Peyer's patch (tissue), 4 donors: ENCODE results near the gene DCDC2.

Experiments used
- POLR2A ChIP-seq, 2 donors: fragments of 450-650 bp; IDR thresholded peaks; one replicate each; pipeline ENCODE4 v1.5.1; 2017; ENCODE audit warnings: antibody characterized with exemption in 2 of 2, mild to moderate bottlenecking in 2 of 2, moderate library complexity in 2 of 2
- TF ChIP-seq, protein P1 (sequence below), 6 experiments: fragments of 450-650 bp in 4 of 6; fragments of 200-600 bp in 2 of 6; sonication (generic) in 1 of 6; IDR thresholded peaks; one replicate each; pipeline ENCODE4 v1.5.1; 2017 to 2019; ENCODE audit warnings: antibody characterized with exemption in 6 of 6, mild to moderate bottlenecking in 3 of 6, moderate library complexity in 1 of 6

DNA sequence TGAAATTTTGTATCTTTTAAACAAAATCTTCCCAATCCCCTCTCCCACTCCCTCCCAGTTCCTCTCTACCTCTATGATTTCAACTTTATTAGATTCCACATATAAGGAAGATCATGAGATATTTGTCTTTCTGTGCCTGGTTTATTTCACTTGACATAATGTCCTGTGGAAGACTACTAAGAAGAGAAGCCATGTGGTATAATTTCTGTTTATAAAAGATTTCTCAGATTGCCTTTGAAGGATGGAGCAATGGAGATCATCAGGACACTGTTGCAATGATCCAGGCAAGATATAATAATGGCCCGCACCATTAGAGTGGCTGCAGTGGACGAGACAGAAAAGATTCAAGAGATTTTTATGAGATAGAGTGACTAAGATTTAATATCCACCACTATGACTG lies 218.8 kb downstream of the DCDC2 start:
- TF ChIP-seq, protein P1, sequence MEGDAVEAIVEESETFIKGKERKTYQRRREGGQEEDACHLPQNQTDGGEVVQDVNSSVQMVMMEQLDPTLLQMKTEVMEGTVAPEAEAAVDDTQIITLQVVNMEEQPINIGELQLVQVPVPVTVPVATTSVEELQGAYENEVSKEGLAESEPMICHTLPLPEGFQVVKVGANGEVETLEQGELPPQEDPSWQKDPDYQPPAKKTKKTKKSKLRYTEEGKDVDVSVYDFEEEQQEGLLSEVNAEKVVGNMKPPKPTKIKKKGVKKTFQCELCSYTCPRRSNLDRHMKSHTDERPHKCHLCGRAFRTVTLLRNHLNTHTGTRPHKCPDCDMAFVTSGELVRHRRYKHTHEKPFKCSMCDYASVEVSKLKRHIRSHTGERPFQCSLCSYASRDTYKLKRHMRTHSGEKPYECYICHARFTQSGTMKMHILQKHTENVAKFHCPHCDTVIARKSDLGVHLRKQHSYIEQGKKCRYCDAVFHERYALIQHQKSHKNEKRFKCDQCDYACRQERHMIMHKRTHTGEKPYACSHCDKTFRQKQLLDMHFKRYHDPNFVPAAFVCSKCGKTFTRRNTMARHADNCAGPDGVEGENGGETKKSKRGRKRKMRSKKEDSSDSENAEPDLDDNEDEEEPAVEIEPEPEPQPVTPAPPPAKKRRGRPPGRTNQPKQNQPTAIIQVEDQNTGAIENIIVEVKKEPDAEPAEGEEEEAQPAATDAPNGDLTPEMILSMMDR (IDR thresholded peaks at IDR 0.05): no peak
- no peak for TF ChIP-seq POLR2A (IDR thresholded peaks at IDR 0.05)
